ENCODE results near the gene RTN4.

RTN4 gene

GRCh38 chr2:55018619-55019018 lies 31.6 kb downstream of the RTN4 start:
- peaks cover 2% of the 10 kb centered on the region; the same call in 1 of the 2 replicates for H3K9me3 ChIP-seq
- peaks cover 35% of the 10 kb centered on the region for H3K4me1 ChIP-seq
- H3K27me3 ChIP-seq (ENCODE audit: low read depth) = no peaks in the 10 kb centered on the region
- no peak overlapping the region for H3K4me3 ChIP-seq
- peaks cover 12% of the 10 kb centered on the region; the same call in 1 of the 2 replicates for H3K36me3 ChIP-seq (replicated peaks)
- DNase-seq (ENCODE audit: low spot score in 2 of 2) = no peak
- in situ Hi-C loops (cut with MboI; ENCODE audit: low sequenced_read_pairs) = loop anchor here (5.0 kb wide), 1 partner anchor 149 kb away; no protein-coding TSS in a partner anchor

- no peak for DNase-seq (ENCODE audit: low spot score in 2 of 2)
- Histone ChIP-seq H3K9me3 (peaks cover 2% of the 10 kb centered on the region; the same call in 1 of the 2 replicates), H3K4me1 (peaks cover 41% of the 10 kb centered on the region), H3K27me3 (ENCODE audit: low read depth) (no peaks in the 10 kb centered on the region), H3K4me3 (no peak overlapping the region), H3K36me3 (replicated peaks) (peaks cover 12% of the 10 kb centered on the region; the same call in 1 of the 2 replicates)
- in situ Hi-C loops (cut with MboI; ENCODE audit: low sequenced_read_pairs) = loop anchor here (5.0 kb wide), 1 partner anchor 149 kb away; no protein-coding TSS in a partner anchor
Measured at GRCh38 chr2:55017880-55018279, 32.4 kb downstream of the RTN4 start.

GRCh38 chr2:55017428-55017827 lies 32.8 kb downstream of the RTN4 start:
- no peaks in the 10 kb centered on the region for H3K27me3 ChIP-seq (ENCODE audit: low read depth)
- peaks cover 12% of the 10 kb centered on the region; the same call in 1 of the 2 replicates for H3K36me3 ChIP-seq (replicated peaks)
- peaks cover 2% of the 10 kb centered on the region; the same call in 1 of the 2 replicates for H3K9me3 ChIP-seq
- peaks cover 45% of the 10 kb centered on the region for H3K4me1 ChIP-seq
- in situ Hi-C loops (cut with MboI; ENCODE audit: low sequenced_read_pairs) = loop anchor here (5.0 kb wide), 1 partner anchor 150 kb away; no protein-coding TSS in a partner anchor
- no peak overlapping the region for H3K4me3 ChIP-seq
- no peak for DNase-seq (ENCODE audit: low spot score in 2 of 2)

- Histone ChIP-seq H3K36me3 (replicated peaks) (peaks cover 12% of the 10 kb centered on the region; the same call in 1 of the 2 replicates), H3K4me1 (peaks cover 59% of the 10 kb centered on the region), H3K9me3 (no peaks in the 10 kb centered on the region; the same call in 1 of the 2 replicates), H3K4me3 (no peak overlapping the region), H3K27me3 (ENCODE audit: low read depth) (no peaks in the 10 kb centered on the region)
- in situ Hi-C loops (cut with MboI; ENCODE audit: low sequenced_read_pairs) = loop anchor here (5.0 kb wide), 1 partner anchor 152 kb away; no protein-coding TSS in a partner anchor
- DNase-seq (ENCODE audit: low spot score in 2 of 2) = peak; percentile 66 to 69
Measured at GRCh38 chr2:55014962-55015939, 35.0 kb downstream of the RTN4 start.

- H3K9me3 ChIP-seq = no peaks in the 10 kb centered on the region
- H3K4me3 ChIP-seq = no peak overlapping the region
- peak in 1 of 2 experiments; percentile 21 for DNase-seq (ENCODE audit: low spot score in 2 of 2)
- H3K27me3 ChIP-seq (ENCODE audit: low read depth) = no peaks in the 10 kb centered on the region
- peaks cover 61% of the 10 kb centered on the region for H3K4me1 ChIP-seq
- in situ Hi-C loops (cut with MboI; ENCODE audit: low sequenced_read_pairs) = no loop called here
- peaks cover 6% of the 10 kb centered on the region; the same call in 1 of the 2 replicates for H3K36me3 ChIP-seq (replicated peaks)
Measured at GRCh38 chr2:55013936-55014335, 36.3 kb downstream of the RTN4 start.

DNA sequence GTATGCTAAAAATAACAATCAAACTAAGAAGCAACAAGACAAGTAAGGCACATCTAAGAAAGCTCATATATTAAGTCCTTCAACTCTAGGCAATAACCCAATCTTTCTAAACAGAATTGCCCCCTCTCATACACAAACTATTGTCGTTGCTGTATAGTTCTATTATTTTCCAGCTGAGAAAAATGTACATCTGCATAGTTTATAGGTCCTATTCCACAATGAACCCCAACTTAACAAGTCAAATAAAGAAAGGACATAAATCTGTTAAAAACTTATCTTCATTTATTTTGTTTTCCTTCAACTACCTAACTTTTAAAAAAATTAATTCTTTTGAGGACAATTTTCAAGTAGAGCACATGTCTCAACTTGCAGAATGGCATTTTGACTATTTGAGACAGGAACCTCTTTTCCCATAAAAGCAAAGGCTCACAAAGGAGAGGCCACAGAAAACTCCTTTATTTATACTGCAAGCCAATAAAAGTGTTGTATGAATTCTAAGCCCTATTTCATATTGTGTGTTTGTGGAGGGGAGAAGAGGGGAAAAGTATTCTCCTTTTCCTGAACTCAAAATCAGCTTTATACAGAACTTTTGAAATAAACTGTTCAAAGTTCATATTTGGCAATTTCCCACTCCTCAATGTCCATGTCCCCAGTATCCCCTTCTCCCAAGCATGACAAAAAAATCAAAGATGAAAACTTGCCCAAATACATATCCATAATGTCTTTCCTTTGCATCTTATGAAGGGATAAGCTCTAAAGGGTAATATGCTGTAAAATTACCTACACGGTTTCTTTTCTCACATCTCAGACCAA lies 37.4 kb downstream of the RTN4 start:
- H3K27me3 ChIP-seq (ENCODE audit: low read depth) = no peaks in the 10 kb centered on the region
- 0 out of 2 replicates have a peak, but pooled peaks cover 4% of the 10 kb centered on the region for H3K36me3 ChIP-seq (replicated peaks)
- H3K4me1 ChIP-seq = peaks cover 63% of the 10 kb centered on the region
- in situ Hi-C loops (cut with MboI; ENCODE audit: low sequenced_read_pairs) = no loop called here
- no peaks in the 10 kb centered on the region for H3K9me3 ChIP-seq
- peak; percentile 29 to 88 for DNase-seq (ENCODE audit: low spot score in 2 of 2)
- H3K4me3 ChIP-seq = no peak overlapping the region

GRCh38 chr2:55011831-55012671 lies 38.2 kb downstream of the RTN4 start:
- Histone ChIP-seq H3K4me3 (no peak overlapping the region), H3K36me3 (replicated peaks) (no peaks in the 10 kb centered on the region), H3K4me1 (peaks cover 63% of the 10 kb centered on the region), H3K27me3 (ENCODE audit: low read depth) (no peaks in the 10 kb centered on the region), H3K9me3 (no peaks in the 10 kb centered on the region)
- in situ Hi-C loops (cut with MboI; ENCODE audit: low sequenced_read_pairs) = no loop called here
- DNase-seq (ENCODE audit: low spot score in 2 of 2) = peak in 1 of 2 experiments; percentile 43

GRCh38 chr2:55010915-55011314 lies 39.3 kb downstream of the RTN4 start:
- no peak for DNase-seq (ENCODE audit: low spot score in 2 of 2)
- in situ Hi-C loops (cut with MboI; ENCODE audit: low sequenced_read_pairs) = no loop called here
- Histone ChIP-seq H3K4me3 (no peak overlapping the region), H3K4me1 (peaks cover 65% of the 10 kb centered on the region), H3K9me3 (no peaks in the 10 kb centered on the region), H3K36me3 (replicated peaks) (no peaks in the 10 kb centered on the region), H3K27me3 (ENCODE audit: low read depth) (no peaks in the 10 kb centered on the region)

DNA sequence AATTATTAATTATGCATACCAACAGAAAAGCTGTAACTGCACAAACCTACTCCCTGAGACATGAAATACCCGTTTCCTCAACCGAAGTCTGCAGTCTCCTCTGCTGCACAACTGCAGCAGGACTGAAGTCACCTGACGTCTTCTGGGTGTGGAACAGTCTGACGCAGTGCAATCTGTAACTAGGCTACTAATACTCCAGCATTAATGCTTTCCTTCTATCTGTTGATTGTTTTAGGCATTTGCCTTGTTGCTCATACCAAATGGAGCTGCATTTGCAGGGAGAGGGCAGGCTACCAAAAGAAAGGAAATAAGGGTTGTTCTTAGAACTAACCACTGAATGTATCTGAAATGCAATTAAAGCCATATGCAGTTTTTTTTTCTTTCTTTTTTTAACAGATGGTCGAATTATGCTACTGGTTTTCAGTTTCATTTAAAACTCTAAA lies 40.1 kb downstream of the RTN4 start:
- H3K4me3 ChIP-seq = peak overlapping the region; percentile 19

GRCh38 chr2:55009277-55010060 lies 40.8 kb downstream of the RTN4 start:
- Histone ChIP-seq H3K36me3 (replicated peaks) (no peaks in the 10 kb centered on the region), H3K9me3 (no peaks in the 10 kb centered on the region), H3K27me3 (ENCODE audit: low read depth) (no peaks in the 10 kb centered on the region), H3K4me3 (peak overlapping the region; percentile 19), H3K4me1 (peaks cover 56% of the 10 kb centered on the region)
- DNase-seq (ENCODE audit: low spot score in 2 of 2) = peak in 1 of 2 experiments; percentile 24
- in situ Hi-C loops (cut with MboI; ENCODE audit: low sequenced_read_pairs) = no loop called here

More for the DNA sequence above, 40.1 kb downstream of the RTN4 start:
- peak; percentile 57 to 58 for DNase-seq (ENCODE audit: low spot score in 2 of 2)
- Histone ChIP-seq H3K9me3 (no peaks in the 10 kb centered on the region), H3K36me3 (replicated peaks) (no peaks in the 10 kb centered on the region), H3K4me1 (peaks cover 61% of the 10 kb centered on the region), H3K27me3 (ENCODE audit: low read depth) (no peaks in the 10 kb centered on the region)
- in situ Hi-C loops (cut with MboI; ENCODE audit: low sequenced_read_pairs) = no loop called here

DNA sequence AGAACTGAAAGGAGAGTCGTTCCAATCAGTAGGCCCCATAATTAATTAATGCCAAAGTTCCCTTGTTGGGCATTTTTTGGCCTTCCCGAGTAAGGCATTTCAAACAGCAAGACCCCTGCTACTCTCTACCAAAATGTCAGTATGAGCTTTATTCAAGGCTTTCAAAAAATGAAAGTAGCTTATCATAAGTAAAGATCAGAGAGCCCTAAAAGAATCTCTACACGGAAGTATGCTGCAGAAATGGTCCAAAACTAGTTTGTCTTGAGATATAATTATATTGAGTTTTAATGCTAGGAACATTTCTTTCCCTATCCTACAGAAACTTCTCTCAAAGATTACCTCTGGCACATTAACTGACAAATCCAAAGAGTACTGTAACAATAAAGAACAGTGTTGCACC lies 43.9 kb downstream of the RTN4 start:
- no peaks in the 10 kb centered on the region for H3K36me3 ChIP-seq (replicated peaks)
- H3K27me3 ChIP-seq (ENCODE audit: low read depth) = no peaks in the 10 kb centered on the region
- no peak overlapping the region for H3K4me3 ChIP-seq
- no peaks in the 10 kb centered on the region for H3K9me3 ChIP-seq
- no peak for DNase-seq (ENCODE audit: low spot score in 2 of 2)
- H3K4me1 ChIP-seq = peaks cover 35% of the 10 kb centered on the region
- in situ Hi-C loops (cut with MboI; ENCODE audit: low sequenced_read_pairs) = no loop called here
